GM12873 (cell line): ENCODE measurements around the gene MAPK14.

ENCODE experiments used
- TF ChIP-seq, protein P1 (sequence below): IDR thresholded peaks from 2 replicates; pipeline ENCODE4 v1.5.1; 2012; ENCODE audit warnings: low read depth, mild to moderate bottlenecking, moderate library complexity, low read length, control low read depth; ENCODE audit not compliant: insufficient read depth; ENCODE audit errors: missing control alignments

Gene MAPK14

DNA sequence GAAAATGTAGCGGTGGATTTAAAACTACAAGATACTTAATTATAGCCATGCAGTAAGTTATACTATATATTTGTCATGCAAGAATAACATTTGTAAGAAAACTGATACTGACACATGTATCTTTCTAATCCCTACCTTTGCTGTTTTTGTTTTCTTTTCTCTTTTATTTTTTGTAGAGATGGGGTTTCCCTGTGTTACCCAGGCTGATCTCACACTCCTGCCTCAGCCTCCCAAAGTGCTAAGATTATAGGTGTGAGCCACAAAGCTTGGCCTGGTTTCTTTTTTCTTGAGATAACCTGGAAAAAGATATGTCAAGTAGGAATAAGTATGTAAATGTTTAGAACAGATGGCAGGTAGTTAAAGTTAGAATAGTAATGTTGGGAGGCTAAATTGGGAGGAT is 44.1 kb downstream of the MAPK14 start:
- TF ChIP-seq, protein P1, sequence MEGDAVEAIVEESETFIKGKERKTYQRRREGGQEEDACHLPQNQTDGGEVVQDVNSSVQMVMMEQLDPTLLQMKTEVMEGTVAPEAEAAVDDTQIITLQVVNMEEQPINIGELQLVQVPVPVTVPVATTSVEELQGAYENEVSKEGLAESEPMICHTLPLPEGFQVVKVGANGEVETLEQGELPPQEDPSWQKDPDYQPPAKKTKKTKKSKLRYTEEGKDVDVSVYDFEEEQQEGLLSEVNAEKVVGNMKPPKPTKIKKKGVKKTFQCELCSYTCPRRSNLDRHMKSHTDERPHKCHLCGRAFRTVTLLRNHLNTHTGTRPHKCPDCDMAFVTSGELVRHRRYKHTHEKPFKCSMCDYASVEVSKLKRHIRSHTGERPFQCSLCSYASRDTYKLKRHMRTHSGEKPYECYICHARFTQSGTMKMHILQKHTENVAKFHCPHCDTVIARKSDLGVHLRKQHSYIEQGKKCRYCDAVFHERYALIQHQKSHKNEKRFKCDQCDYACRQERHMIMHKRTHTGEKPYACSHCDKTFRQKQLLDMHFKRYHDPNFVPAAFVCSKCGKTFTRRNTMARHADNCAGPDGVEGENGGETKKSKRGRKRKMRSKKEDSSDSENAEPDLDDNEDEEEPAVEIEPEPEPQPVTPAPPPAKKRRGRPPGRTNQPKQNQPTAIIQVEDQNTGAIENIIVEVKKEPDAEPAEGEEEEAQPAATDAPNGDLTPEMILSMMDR: no peak

- TF ChIP-seq, protein P1: no peak
Measured at GRCh38 chr6:36072681-36073080, 45.1 kb downstream of the MAPK14 start.

DNA sequence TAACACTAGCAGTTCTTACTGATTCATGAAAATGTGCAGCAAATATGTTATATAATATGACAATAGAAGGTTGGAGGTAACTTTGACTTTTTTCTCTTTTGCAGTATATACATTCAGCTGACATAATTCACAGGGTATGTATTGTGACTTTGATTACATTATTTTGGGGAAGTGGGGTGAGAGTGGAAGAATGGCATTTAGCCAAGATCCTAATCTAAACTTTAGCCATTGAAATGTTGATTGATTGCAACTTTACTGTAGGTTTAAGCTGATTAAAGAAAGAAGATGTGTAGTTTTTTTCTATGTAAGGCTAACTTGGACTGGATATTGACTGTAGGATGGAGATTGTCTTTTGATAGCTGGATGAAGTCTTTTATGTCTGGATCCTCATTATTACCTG is 46.0 kb downstream of the MAPK14 start:
- TF ChIP-seq, protein P1: no peak

DNA sequence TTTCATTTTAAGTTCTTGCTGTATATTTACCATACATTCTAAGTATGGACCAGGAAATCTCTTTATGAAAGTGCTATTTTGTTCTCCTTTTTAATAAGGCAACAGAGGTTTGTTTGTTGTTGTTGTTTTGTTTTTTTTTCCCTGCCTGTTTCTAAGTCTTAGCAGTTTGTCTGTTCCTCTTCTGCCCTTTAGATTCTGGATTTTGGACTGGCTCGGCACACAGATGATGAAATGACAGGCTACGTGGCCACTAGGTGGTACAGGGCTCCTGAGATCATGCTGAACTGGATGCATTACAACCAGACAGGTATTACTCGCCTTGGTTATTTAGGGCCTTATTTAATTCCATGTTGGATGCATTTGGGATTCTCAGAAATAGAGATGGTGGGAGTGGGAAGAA is 48.0 kb downstream of the MAPK14 start:
- TF ChIP-seq, protein P1: peak; percentile 47

DNA sequence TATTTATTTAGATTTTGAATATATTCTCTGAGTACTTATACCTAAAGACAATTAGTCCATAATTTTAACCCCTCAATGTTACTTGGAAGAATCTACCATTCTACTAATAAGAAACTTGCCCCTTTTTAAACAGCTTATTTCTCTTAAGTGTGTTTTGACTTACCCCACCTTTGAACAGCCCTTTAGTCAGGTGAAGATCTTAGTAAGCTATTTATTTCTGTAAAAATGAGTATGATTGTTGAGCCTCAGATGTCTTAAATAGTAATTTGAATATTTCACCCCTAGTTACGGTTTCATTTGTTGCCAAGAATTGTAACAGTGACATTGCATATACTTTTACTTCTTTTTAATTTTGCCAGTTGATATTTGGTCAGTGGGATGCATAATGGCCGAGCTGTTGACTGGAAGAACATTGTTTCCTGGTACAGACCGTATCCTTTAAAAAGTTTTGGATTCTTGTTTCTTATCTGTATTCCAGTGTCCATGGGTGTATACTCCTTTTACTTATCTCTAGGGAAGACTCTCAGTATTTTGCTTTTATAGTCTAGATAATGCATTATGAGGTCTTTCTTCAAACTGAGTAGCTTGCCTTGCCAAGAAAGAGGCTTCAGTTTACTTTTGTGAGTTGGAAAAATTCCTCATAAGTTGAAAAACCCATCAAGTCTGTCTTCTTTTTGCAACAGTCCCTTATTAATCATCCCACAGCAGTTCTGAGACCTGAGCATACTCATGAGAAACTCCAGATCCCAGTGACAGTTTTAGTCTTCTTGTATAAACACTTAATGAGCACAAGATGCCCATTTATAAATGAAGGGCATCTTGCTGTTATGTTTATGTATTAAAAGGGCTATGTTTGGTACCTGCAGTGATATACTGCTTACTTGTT is 48.8 kb downstream of the MAPK14 start:
- TF ChIP-seq, protein P1: no peak

GRCh38 chr6:36078159-36078558 is 50.6 kb downstream of the MAPK14 start:
- TF ChIP-seq, protein P1: no peak

- TF ChIP-seq, protein P1: no peak
Measured at GRCh38 chr6:36079601-36080000, 52.0 kb downstream of the MAPK14 start.
